GM19397 (cell line): ENCODE measurements around the gene CYGB.
A peak's percentile ranks its signal among the peaks of the same experiment; 100 is the strongest.
"Not testable (repeated sequence)": the region's sequence is repeated elsewhere in the genome, so short reads cannot be mapped to it uniquely, and the experiment has no call there.

Source experiments
- ATAC-seq: cut with Tn5 transposase; IDR thresholded peaks from one replicate; pipeline ENCODE4 v1.9.1; 2021; ENCODE audit warnings: mild to moderate bottlenecking, moderate library complexity; ENCODE audit not compliant: unreplicated experiment

The CYGB gene

GRCh38 chr17:76567634-76568432 lies 30.3 kb upstream of the CYGB start:
- no peak for ATAC-seq

- no peak for ATAC-seq
Observed at GRCh38 chr17:76566988-76567431, 29.5 kb upstream of the CYGB start.

GRCh38 chr17:76566613-76566943 lies 29.1 kb upstream of the CYGB start:
- ATAC-seq, result no peak

- ATAC-seq, result no peak
Observed at GRCh38 chr17:76565728-76566612, 28.5 kb upstream of the CYGB start.

- ATAC-seq, result not testable (repeated sequence)
Observed at GRCh38 chr17:76564991-76565727, 27.6 kb upstream of the CYGB start.

GRCh38 chr17:76563359-76563758 lies 25.9 kb upstream of the CYGB start:
- ATAC-seq, result not testable (repeated sequence)

GRCh38 chr17:76562734-76563148 lies 25.2 kb upstream of the CYGB start:
- no peak for ATAC-seq

- ATAC-seq, result no peak
Observed at GRCh38 chr17:76561799-76562268, 24.3 kb upstream of the CYGB start.

- no peak for ATAC-seq
Observed at GRCh38 chr17:76561332-76561731, 23.8 kb upstream of the CYGB start.

GRCh38 chr17:76560877-76561221 lies 23.3 kb upstream of the CYGB start:
- ATAC-seq, result no peak

GRCh38 chr17:76560036-76560876 lies 22.7 kb upstream of the CYGB start:
- no peak for ATAC-seq

GRCh38 chr17:76559460-76559859 lies 22.0 kb upstream of the CYGB start:
- ATAC-seq, result not testable (repeated sequence)

- ATAC-seq, result no peak
Observed at GRCh38 chr17:76558198-76559095, 20.9 kb upstream of the CYGB start.

- peak; percentile 85 for ATAC-seq
Observed at GRCh38 chr17:76557368-76558197, 20.1 kb upstream of the CYGB start.

- peak; percentile 2 for ATAC-seq
Observed at GRCh38 chr17:76556765-76557367, 19.4 kb upstream of the CYGB start.

- no peak for ATAC-seq
Observed at GRCh38 chr17:76554131-76554530, 16.6 kb upstream of the CYGB start.

- no peak for ATAC-seq
Observed at GRCh38 chr17:76553178-76553908, 15.8 kb upstream of the CYGB start.
